ENCODE measurements around the gene NAV2.

NAV2 gene

GRCh38 chr11:20038412-20038811 lies 325.8 kb downstream of the NAV2 start:
- no peak for DNase-seq (ENCODE audit: low spot score)

- DNase-seq (ENCODE audit: low spot score): no peak
Observed at GRCh38 chr11:20038972-20039371, 326.3 kb downstream of the NAV2 start.

- DNase-seq (ENCODE audit: low spot score): no peak
Observed at GRCh38 chr11:20041499-20041898, 328.9 kb downstream of the NAV2 start.

- DNase-seq (ENCODE audit: low spot score): no peak
Observed at GRCh38 chr11:20042045-20042639, 329.5 kb downstream of the NAV2 start.

- no peak for DNase-seq (ENCODE audit: low spot score)
Observed at GRCh38 chr11:20042811-20043341, 330.2 kb downstream of the NAV2 start.

- no peak for DNase-seq (ENCODE audit: low spot score)
Observed at GRCh38 chr11:20043992-20044391, 331.4 kb downstream of the NAV2 start.

- no peak for DNase-seq (ENCODE audit: low spot score)
Observed at GRCh38 chr11:20045098-20045688, 332.6 kb downstream of the NAV2 start.

- DNase-seq (ENCODE audit: low spot score): no peak
Observed at GRCh38 chr11:20046416-20046815, 333.8 kb downstream of the NAV2 start.

GRCh38 chr11:20047006-20047768 lies 334.6 kb downstream of the NAV2 start:
- DNase-seq (ENCODE audit: low spot score): no peak

- no peak for DNase-seq (ENCODE audit: low spot score)
Observed at GRCh38 chr11:20047769-20048154, 335.1 kb downstream of the NAV2 start.

- DNase-seq (ENCODE audit: low spot score): no peak
Observed at GRCh38 chr11:20048246-20048645, 335.6 kb downstream of the NAV2 start.

- DNase-seq (ENCODE audit: low spot score): no peak
Observed at GRCh38 chr11:20048707-20049106, 336.1 kb downstream of the NAV2 start.

- DNase-seq (ENCODE audit: low spot score): no peak
Observed at GRCh38 chr11:20049231-20049630, 336.6 kb downstream of the NAV2 start.

GRCh38 chr11:20050048-20050447 lies 337.4 kb downstream of the NAV2 start:
- no peak for DNase-seq (ENCODE audit: low spot score)

- no peak for DNase-seq (ENCODE audit: low spot score)
Observed at GRCh38 chr11:20050551-20051333, 338.1 kb downstream of the NAV2 start.

- no peak for DNase-seq (ENCODE audit: low spot score)
Observed at GRCh38 chr11:20051469-20052399, 339.1 kb downstream of the NAV2 start.

GRCh38 chr11:20053572-20053971 lies 340.9 kb downstream of the NAV2 start:
- no peak for DNase-seq (ENCODE audit: low spot score)

GRCh38 chr11:20054584-20054983 lies 341.9 kb downstream of the NAV2 start:
- no peak for DNase-seq (ENCODE audit: low spot score)

GRCh38 chr11:20055312-20055711 lies 342.7 kb downstream of the NAV2 start:
- no peak for DNase-seq (ENCODE audit: low spot score)

- no peak for DNase-seq (ENCODE audit: low spot score)
Observed at GRCh38 chr11:20056109-20056949, 343.7 kb downstream of the NAV2 start.
